Measurements from ENCODE around the gene GOLIM4.
A peak's percentile ranks its signal among the peaks of the same experiment; 100 is the strongest.

GOLIM4 gene

GRCh38 chr3:168097381-168097780 is 1.7 kb upstream of the GOLIM4 start:
- DNase-seq: no peak

- DNase-seq: peak; percentile 76
These were observed 507 bp upstream of the GOLIM4 start for GRCh38 chr3:168096210-168096652.

- peak; percentile 74 for DNase-seq
These were observed 680 bp downstream of the GOLIM4 start for GRCh38 chr3:168094877-168095610.

- no peak for DNase-seq
These were observed 1.2 kb downstream of the GOLIM4 start for GRCh38 chr3:168094580-168094876.

GRCh38 chr3:168093790-168094189 is 1.9 kb downstream of the GOLIM4 start:
- no peak for DNase-seq

GRCh38 chr3:168093229-168093628 is 2.5 kb downstream of the GOLIM4 start:
- DNase-seq: no peak

- DNase-seq: no peak
These were observed 3.8 kb downstream of the GOLIM4 start for GRCh38 chr3:168091941-168092340.

- DNase-seq: no peak
These were observed 4.3 kb downstream of the GOLIM4 start for GRCh38 chr3:168091302-168091858.

GRCh38 chr3:168090306-168091085 is 5.2 kb downstream of the GOLIM4 start:
- DNase-seq: no peak

GRCh38 chr3:168089179-168089771 is 6.4 kb downstream of the GOLIM4 start:
- DNase-seq: no peak

- no peak for DNase-seq
These were observed 7.5 kb downstream of the GOLIM4 start for GRCh38 chr3:168088106-168088720.

- DNase-seq: no peak
These were observed 8.2 kb downstream of the GOLIM4 start for GRCh38 chr3:168087539-168087938.

- no peak for DNase-seq
These were observed 9.0 kb downstream of the GOLIM4 start for GRCh38 chr3:168086541-168087260.

- DNase-seq: no peak
These were observed 10.1 kb downstream of the GOLIM4 start for GRCh38 chr3:168085491-168086119.

- no peak for DNase-seq
These were observed 11.8 kb downstream of the GOLIM4 start for GRCh38 chr3:168083906-168084305.

- no peak for DNase-seq
These were observed 13.9 kb downstream of the GOLIM4 start for GRCh38 chr3:168081856-168082255.

GRCh38 chr3:168081171-168081771 is 14.5 kb downstream of the GOLIM4 start:
- DNase-seq: no peak

GRCh38 chr3:168080499-168081170 is 15.1 kb downstream of the GOLIM4 start:
- DNase-seq: no peak

GRCh38 chr3:168080022-168080421 is 15.7 kb downstream of the GOLIM4 start:
- DNase-seq: no peak

- no peak for DNase-seq
These were observed 18.6 kb downstream of the GOLIM4 start for GRCh38 chr3:168077091-168077490.
